SU-DHL-6 (cell line): ENCODE data around the gene GPC2.

Source experiments
- CTCF ChIP-seq: fragments of 200-600 bp; sonication (generic); IDR thresholded peaks from one replicate; pipeline ENCODE4 v1.5.1; 2017; ENCODE audit warnings: antibody characterized with exemption, mild to moderate bottlenecking, low read length, moderate library complexity; ENCODE audit not compliant: insufficient read depth, poor library complexity, severe bottlenecking
- EZH2phosphoT487 ChIP-seq: fragments of 200-600 bp; sonication (generic), shearing (Covaris generic); conservative IDR thresholded peaks from 2 replicates; pipeline ENCODE4 v1.6.1; 2018; ENCODE audit warnings: mild to moderate bottlenecking, antibody characterized with exemption, low read length, moderate library complexity, mixed read lengths

GRCh38 chr7:100204454-100204853 lies 27.3 kb upstream of the GPC2 start:
- TF ChIP-seq CTCF (no peak), EZH2phosphoT487 (no peak)
